ENCODE data around the gene CD83.
A peak's percentile ranks its signal among the peaks of the same experiment; 100 is the strongest.
"Not testable (repeated sequence)": the region's sequence is repeated elsewhere in the genome, so short reads cannot be mapped to it uniquely, and the experiment has no call there.

Gene CD83, protein sequence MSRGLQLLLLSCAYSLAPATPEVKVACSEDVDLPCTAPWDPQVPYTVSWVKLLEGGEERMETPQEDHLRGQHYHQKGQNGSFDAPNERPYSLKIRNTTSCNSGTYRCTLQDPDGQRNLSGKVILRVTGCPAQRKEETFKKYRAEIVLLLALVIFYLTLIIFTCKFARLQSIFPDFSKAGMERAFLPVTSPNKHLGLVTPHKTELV

DNA sequence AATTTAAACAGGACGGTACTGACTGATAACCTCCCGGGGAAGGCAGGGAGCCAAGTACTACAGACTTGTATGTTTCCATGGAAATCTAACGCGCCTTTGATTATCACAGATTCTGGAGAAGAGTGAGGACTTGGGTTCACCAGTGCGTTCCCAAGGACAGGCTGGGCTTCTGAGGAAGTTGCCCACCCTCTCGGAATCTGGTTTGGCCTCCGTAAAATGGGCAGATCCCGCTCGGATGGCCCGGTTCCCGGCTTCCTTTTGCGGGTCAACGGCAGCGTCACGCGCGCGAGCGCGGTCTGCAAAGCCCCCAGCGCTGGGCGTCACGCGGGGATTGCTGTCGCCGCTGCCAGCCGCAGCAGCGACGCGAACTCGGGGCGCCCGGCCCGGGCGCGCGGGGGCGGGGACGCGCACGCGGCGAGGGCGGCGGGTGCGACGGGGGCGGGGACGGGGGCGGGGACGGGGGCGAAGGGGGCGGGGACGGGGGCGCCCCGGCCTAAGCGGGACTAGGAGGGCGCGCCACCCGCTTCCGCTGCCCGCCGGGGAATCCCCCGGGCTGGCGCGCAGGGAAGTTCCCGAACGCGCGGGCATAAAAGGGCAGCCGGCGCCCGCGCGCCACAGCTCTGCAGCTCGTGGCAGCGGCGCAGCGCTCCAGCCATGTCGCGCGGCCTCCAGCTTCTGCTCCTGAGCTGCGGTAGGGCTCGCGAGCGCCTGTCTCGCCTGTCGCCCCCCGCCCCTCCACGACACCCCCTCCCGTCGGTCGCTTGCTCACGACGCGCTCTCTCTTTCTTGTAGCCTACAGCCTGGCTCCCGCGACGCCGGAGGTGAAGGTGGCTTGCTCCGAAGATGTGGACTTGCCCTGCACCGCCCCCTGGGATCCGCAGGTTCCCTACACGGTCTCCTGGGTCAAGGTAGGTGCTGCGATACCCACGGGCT, at the start of gene CD83:
Gene CD83, plus strand, starts transcription at position 615 of the 933 bp plus-strand sequence. Its CDS starts 40 bp downstream, at position 655.
- peak; percentile 52 for DNase-seq

DNA sequence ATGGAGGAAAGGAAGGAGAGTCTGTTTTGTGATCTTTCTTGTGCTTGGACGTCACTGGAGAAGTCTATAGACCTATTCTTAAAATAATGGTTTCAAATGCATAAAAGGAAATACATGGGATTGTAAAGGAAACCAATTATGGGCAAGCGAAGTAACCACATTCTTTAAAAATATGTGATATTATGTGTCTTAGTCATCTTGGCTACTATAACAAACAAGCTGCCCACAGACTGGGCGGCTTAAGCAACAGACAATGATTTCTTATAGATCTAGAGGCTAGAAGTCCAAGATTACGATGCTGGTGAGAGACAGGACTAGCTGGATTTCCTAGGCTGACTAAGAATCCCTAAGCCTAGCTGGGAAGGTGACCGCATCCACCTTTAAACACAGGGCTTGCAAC, 49.4 kb upstream of the CD83 start:
- DNase-seq = peak; percentile 9

DNA sequence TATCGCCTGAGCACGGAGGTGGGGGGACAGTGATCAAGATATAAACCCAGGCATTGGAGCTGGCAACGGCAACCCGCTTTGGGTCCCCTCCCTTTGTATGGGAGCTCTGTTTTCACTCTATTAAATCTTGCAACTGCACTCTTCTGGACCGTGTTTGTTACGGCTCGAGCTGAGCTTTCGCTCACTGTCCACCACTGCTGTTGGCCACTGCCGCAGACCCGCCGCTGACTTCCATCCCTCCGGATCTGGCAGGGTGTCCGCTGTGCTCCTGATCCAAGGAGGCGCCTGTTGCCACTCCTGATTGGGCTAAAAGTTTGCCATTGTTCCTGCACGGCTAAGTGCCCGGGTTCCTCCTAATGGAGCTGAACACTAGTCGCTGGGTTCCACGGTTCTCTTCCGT, 48.9 kb upstream of the CD83 start:
- DNase-seq = no peak

DNA sequence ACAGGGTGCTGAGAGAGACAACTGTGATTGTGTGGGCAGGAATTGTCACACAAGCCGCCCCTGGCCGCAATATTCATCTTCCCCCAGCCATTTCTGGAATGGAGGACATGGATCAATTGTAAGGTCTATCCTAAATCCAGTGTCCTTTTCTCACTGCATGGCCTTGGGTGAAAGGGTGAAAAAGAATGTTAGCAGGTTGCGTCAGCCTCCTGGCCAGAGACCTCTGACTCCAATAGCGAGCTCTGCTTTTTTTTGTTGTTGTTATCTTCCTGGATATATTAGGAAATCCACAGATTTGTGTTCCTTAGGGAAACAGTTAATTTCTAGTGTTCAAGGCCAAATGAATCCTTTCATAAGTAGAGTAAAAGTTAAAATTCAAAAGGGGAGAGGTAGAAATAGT, 47.1 kb upstream of the CD83 start:
- no peak for DNase-seq

DNA sequence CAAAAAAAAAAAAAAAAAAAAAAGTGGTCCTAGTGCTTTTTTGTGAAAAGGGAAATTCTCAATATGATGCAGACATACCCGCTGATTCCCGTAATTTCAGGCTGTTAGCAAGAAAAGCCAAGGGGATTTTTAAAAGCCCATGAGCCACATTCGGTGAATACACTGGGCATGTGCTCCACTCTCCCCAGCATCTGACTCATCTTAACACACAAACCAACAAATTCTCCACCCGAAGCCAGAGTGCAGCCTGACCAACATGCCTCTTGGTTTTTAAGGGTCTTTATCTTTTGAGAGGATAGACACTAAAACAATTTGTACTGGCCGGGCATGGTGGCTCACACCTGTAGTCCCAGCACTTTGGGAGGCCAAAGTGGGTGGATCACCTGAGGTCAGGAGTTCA, 45.5 kb upstream of the CD83 start:
- no peak for DNase-seq

DNA sequence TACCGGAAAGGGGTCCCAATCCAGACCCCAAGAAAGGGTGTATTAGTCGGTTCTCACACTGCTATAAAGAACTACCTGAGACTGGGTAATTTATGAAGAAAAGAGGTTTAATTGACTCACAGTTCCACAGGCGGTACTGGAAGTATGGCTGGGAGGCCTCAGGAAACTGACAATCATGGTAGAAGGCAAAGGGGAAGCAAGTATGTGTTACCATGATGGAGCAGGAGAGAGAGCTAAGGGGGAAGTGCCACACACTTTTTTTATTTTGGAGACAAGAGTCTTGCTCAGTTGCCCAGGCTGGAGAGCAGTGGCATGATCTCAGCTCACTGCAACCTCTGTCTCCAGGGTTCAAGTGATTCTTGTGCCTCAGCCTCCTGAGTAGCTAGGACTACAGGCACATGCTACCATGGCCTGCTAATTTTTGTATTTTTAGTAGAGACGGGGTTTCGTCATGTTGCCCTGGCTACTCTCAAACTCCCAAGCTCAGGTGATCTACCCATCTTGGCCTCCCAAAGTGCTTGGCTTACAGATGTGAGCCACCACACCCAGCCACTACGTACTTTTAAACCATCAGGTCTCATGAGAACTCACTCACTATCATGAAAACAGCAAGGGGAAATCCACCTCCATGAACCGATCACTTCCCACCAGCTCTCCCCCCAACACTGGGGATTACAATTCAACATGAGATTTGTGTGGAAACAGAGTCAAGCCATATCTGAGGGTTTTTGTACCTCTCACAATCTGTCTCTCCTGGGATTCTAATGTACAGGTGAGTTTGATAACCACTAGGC, 43.8 kb upstream of the CD83 start:
- DNase-seq = not testable (repeated sequence)

DNA sequence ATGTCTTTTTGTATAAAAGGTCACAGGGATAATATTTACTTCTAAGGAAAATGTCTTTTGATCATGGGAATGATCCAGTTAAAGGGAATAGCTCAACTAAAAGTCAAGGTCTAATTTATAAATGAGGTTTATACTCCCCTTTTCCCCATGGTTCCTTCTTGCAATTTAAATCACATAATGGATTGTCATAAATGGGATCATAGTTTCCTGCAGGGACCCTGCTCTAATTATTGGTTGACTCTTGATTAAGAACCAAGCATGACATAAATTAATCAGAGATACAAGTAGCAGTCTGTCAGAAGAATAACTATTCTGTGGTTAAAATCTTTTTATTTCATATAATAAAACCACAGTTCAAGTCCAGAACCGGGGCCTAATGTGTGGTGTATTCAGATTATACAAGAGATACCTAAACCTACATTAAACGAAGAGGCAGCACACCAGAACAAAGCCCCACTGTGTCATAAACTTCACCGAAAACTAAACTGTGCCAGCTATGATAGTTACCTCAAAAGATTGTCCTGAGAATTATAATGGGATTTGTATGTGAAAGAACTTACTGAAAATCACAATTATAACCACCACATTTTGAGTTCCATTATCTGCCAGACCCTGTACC, 43.0 kb upstream of the CD83 start:
- no peak for DNase-seq

DNA sequence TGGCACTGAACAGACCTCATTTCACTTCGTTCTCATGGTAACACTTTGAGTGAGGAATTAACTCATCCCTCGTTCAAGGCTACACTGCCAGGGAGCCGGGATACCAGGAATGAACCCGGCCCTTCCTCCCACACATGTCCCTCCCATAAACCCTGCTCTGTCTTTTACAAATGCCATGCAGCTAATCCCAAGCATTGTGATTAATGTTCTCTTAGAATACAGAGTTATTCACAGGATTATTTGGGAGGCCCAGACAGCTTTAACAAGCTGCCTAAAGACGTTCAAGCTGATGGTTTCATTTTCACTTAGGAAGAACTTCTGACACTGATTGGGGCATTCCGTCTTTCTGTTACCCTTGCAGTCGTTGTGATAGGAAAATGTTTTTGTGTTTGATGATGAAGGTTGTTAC, 42.5 kb upstream of the CD83 start:
- no peak for DNase-seq

DNA sequence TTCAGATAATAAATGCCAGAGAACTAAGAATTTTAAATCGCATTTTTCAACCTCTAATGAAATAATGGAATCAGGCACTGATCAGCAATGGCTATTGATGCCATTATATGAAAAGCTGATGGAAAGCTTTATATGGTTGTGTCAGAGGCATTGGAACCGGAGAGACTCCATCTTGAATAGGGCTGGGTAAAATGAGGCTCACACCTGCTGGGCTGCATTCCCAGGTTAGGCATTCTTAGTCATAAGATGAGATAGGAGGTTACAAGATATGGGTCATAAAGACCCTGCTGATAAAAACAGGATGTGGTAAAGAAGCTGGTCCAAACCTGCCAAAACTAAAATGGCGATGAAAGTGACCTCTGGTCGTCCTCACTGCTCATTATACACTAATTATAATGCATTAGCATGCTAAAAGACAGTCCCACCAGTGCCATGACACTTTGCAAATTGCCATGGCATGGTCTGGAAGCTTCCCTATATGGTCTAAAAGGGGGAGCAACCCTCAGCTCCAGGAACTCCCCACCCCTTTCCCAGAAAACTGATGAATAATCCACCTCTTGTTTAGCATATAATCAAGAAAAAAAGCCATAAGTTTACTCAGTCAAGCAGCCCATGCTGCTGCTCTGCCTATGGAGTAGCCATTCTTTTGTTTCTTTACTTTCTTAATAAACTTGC, 40.2 kb upstream of the CD83 start:
- no peak for DNase-seq

DNA sequence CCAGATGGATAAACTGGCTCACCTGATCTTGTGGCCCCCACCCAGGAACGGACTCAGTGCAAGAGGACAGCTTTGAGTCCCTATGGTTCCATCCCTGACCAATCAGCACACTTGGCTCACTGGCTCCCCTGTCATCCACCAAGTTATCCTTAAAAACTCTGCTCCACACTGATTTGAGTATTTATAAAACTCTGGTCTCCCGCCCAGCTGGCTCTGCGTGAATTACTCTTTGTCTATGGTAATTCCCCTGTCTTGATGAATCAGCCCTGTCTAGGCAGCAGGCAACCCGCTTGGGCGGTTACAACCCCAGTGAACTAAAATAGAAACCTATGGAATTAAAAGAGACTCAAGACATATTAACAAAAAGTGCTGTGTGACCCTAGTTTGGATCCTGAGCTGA, 38.1 kb upstream of the CD83 start:
- no peak for DNase-seq

DNA sequence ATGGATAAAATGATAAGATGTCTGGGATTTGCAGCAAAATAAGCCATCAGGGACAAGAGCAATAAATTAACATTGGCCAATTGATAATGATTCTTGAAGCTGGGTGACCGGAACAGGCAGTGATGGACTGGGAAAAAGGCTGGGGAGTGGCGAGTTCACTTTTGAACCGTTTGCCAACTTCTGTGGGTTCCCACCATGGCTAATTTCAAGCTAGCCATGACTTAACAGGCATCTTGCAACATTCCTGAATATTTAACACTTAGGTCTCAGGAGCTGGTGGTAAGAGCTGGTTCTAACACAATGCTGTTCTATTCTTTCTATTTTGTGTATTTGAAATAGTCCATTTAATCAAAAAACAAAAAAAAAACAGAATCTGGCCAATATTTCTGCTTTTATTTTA, 37.6 kb upstream of the CD83 start:
- no peak for DNase-seq

DNA sequence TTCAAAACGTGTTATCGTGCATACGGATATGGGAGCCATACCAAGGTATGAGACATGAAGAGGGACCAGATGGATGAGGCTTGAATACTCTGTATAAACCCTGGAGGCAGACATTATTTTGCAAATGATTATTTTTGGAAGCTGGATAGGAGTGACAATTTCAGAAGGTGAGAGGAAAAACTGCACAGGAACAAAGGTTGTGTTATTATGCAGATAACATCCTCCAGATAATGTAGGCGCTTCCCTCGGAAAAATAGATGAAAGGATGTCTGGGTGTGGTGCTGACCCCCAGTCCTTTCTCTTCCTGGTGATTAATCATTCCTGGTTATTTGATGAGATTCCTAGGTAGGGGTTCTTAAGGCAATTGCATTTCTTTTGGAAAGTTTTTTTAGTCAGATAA, 36.4 kb upstream of the CD83 start:
- DNase-seq = no peak

DNA sequence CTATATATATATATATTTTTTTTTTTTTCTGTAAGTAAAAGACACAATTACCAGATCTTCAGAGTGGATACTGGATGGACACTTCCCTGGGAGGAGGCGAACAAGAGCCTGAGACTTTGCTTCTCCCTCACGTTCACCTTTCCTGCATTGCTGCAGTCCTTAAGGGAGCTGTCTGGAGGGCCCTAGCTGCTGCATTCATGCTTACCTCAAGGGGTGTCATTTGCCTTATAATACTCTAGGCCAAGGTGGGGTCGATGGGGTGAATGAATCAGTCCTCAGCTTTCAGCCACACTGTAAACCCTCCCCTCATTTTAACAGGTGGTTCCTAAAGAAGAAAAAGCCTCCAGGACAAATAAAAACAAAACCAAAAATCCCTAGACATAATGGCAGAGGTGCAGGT, 34.8 kb upstream of the CD83 start:
- DNase-seq = no peak

DNA sequence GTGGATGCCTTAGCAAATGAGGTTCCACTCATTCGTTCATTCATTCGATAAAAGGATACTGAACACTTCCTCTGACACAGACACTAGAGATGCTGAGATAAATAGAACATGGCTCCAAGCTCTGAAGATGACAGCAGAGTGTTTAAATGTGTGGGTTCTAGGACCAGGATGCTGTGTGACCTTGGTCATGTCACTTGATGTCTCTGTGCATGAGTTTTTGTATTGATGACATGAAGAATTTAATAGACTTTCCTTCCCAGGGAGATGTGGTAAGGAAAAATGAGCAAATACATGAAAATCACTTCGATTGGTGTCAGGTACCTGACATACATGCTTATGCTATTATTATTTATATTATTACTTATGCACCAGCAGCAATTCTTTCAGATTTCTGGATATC, 34.3 kb upstream of the CD83 start:
- no peak for DNase-seq

DNA sequence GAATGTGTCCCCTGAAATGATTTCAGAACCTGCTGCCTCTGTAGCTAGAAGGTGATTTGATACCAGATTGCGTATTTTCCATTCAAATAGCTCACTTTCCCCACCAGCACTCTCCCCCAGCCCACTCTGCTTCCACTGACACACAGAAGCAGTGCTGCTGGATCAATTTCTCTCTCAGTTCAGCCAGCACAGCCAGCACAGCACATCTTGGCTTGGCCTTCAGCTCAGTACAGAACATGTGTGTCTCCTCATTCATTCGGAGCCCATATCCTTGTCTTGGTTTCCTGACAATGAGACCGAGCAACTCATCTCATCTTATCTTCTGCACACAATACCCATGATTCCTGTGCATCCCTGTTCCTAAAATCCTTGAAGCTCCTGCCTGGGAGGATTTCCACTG, 33.8 kb upstream of the CD83 start:
- DNase-seq = no peak

DNA sequence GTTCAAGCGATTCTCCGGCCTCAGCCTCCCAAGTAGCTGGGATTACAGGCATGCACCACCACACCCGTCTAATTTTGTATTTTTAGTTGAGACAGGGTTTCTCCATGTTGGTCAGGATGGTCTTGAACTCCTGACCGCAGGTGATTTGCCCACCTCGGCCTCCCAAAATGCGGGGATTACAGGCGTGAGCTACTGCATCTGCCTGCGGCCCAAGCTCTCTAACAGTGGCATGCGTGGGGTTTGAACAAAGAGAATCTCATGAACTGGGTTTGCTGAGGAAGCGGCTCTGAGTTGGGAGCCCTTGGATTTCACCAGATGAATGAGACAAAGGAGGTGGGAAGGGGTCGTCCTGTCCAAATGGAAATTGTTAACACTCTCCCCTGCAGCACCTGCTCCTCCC, 33.2 kb upstream of the CD83 start:
- DNase-seq = no peak

DNA sequence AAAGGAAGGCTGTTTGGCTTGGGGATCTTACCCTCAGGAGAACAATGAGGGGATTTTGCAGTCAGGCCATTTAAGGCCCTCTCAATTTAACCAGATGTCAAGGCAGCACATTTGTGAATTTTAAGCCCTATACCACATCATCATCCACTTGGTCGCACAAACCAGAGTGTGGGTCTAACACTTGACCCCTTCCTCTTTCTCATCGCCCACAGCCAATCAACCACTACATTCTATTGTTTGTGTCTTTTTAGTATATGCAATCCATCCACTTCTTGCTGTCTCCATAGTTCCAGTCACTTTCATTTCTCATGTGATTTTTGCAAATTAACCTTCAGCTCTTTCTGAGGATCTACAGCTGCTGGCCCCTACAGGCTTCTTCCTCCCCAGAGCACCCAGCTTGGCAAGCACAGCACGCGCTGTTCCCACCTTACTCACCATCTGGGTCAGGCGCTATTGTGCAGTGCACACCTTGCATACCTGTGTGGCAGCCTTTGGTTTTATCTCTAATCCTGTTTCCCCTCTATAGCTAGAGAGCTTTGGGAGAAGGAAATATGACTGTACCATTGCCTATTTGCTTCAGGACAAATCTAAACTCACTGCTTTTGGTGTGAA, 32.3 kb upstream of the CD83 start:
- DNase-seq = no peak

DNA sequence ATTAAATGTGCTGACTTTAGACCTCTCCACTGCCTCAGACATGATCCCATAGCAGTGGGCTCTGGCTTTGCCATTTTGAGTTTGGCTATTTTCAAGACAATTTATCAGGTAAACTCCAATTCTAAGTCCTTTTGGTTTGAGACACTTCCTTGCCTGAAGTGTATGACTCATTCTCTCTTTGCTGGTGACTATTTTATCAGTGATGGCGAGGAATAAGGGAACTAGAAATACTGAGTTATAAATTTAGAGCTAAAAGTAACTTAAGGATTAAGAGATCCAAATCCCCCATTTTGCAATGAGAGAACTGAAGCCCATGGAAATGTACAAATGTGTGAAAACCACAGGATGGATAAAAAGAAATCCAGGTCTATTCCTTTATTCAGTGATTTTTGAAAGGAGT, 30.9 kb upstream of the CD83 start:
- DNase-seq = no peak

DNA sequence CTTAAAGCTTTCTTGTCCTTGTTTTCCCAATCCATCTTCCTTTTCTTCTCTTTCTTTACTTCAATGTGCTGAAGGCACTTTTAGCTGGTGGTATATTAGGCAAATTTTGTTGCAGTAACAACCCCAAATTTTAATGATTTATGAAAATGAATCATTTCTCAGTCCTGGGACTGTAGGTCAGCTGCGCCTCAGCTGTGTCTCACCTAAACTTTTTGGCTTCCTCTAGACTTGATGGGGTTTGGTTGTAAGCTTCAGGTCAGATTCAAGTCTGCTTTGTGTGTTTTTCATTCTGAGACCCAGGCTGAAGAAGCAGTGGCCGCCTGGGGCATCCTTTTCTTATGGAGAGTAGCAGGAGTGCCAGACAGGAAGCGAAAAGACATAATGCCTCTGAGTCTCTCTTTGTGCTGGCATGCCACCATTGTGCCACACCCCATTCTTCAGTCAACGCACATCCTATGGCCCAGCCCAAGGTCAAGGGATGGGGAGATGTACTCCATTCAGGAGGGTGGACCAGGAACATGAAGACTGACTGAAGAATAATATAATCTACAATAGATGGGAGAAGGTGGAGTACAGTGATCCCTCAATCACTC, 28.9 kb upstream of the CD83 start:
- DNase-seq = no peak

DNA sequence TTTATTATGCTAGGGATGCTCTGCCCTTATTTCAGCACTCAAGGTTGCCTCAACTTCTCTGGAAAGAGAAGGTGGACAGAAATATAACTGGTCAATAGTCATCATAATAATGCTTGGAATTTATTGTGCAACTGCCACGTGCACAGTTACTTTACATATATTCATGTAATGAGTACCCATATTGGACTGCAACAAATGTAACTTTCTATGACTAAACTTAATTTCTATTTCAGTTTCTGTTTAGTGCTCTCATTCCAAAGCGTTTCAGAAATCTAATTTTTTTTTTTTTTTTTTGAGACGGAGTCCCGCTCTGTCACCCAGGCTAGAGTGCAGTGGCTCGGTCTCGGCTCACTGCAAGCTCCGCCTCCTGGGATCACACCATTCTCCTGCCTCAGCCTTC, 28.3 kb upstream of the CD83 start:
- no peak for DNase-seq

DNA sequence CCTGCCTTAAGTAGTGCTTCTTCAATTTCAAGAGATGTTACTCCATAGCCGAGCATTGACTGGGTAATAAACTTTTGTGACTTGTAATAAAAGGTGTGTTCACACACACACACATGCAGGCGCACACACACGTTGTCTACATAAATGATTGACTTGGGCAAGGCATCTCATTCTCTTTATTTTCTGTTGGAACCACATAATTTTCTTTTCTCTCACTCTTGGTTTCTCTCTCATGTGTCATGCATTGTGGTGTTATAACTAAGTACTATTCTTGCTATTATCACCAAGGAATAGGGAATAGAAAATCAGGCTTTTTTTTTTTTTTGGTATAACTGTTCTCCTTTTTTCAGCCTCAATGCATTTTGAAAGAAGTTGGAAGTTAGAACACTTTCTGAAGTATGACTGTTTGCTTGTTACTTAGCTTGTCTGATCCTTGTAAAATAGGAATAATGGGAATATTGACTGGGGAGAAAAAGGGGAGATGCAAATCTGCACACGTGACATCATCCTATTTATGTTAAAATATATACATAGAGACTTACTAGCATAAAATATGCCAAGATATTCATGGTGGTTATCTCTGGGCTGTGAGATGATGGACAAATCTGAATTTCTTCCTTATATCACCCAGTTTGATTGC, 26.1 kb upstream of the CD83 start:
- no peak for DNase-seq
